A549 (cell line): Measurements from ENCODE around the gene IL9. TPM values are rescaled to one million over a fixed set of nuclear protein-coding genes. Genes with fewer than 3 reads are reported as not detected.

Experiments
- ATAC-seq, 2 experiments: fragments of 200-7000 bp in 1 of 2; fragments of >200 bp in 1 of 2; cut with Nextera tagmentation in 1 of 2; cut with Tn5 transposase in 1 of 2; 3 replicates each; pipeline versions ENCODE4 v1.8.0 to v1.9.1; 2018 to 2020; ENCODE audit warnings: mild to moderate bottlenecking in 1 of 2, moderate library complexity in 1 of 2
- CTCF ChIA-PET: fragments of 300-600 bp; sonication (Branson Sonifier 250); formaldehyde crosslinking; extraction: SDS; loops from one replicate; lab custom pipeline; 2021; ENCODE audit warnings: antibody characterized with exemption, inconsistent platforms; lab: Yijun Ruan, JAX
- POLR2A ChIA-PET: fragments of 350-600 bp; formaldehyde crosslinking; extraction: SDS; loops from one replicate; lab custom pipeline; 2021; ENCODE audit warnings: antibody characterized with exemption, inconsistent platforms; lab: Yijun Ruan, JAX
- DNase-seq, 2 experiments: peaks; one replicate each; pipeline versions ENCODE4 v3.0.0 to v3.0.0-alpha.2; 2011 to 2016; ENCODE audit warnings: low read depth in 1 of 2, low spot score in 1 of 2
- FAIRE-seq: peaks from 2 replicates; lab custom pipeline; 2011; peaks lifted over from hg19 to GRCh38; lab: Jason Lieb, UNC
- H3K27ac ChIP-seq, 2 experiments: fragments of >200 bp; sonication (Bioruptor Twin); formaldehyde crosslinking; 3 replicates each; pipeline ENCODE4 v1.5.1; 2016 to 2017
- H3K4me1 ChIP-seq: fragments of >200 bp; sonication (Bioruptor Twin); formaldehyde crosslinking; 3 replicates; pipeline ENCODE4 v1.6.1; 2016
- H3K4me2 ChIP-seq: fragments of >200 bp; sonication (Bioruptor Twin); formaldehyde crosslinking; 3 replicates; pipeline ENCODE4 v1.6.1; 2016
- H3K4me3 ChIP-seq: fragments of >200 bp; sonication (Bioruptor Twin); formaldehyde crosslinking; 3 replicates; pipeline ENCODE4 v1.5.1; 2016
- H3K9me3 ChIP-seq: fragments of >200 bp; sonication (Bioruptor Twin); formaldehyde crosslinking; 3 replicates; pipeline ENCODE4 v1.6.1; 2016
- BHLHE40 ChIP-seq: IDR thresholded peaks from 2 replicates; pipeline ENCODE4 v1.6.1; 2012; ENCODE audit warnings: low read depth, low read length, inconsistent platforms
- CHD2 ChIP-seq: fragments of 150-350 bp; IDR thresholded peaks from 2 replicates; pipeline ENCODE4 v1.6.1; 2014; ENCODE audit warnings: low read length; ENCODE audit not compliant: partially characterized antibody
- EHMT2 ChIP-seq: fragments of 200-600 bp; sonication (generic); IDR thresholded peaks from 2 replicates; pipeline ENCODE4 v1.6.1; 2016; ENCODE audit warnings: antibody characterized with exemption, low read depth, mild to moderate bottlenecking, moderate library complexity
- FOSB ChIP-seq: fragments of 250-450 bp; sonication (Bioruptor Pico); IDR thresholded peaks from 2 replicates; pipeline ENCODE4 v1.5.0; 2020; ENCODE audit warnings: mild to moderate bottlenecking, moderate library complexity
- HOXB5 ChIP-seq: fragments of 250-450 bp; sonication (Bioruptor Pico); IDR thresholded peaks from 2 replicates; pipeline ENCODE4 v1.5.0; 2020; ENCODE audit warnings: mild to moderate bottlenecking, moderate library complexity
- KDM5A ChIP-seq: fragments of 200-600 bp; sonication (generic); IDR thresholded peaks from 2 replicates; pipeline ENCODE4 v1.6.1; 2016; ENCODE audit warnings: antibody characterized with exemption, mild to moderate bottlenecking
- POLR2AphosphoS2 ChIP-seq: conservative IDR thresholded peaks from 2 replicates; pipeline ENCODE4 v1.6.1; 2012; ENCODE audit warnings: low read length, improper control_type of control experiment, inconsistent platforms
- RCOR1 ChIP-seq: fragments of 150-350 bp; IDR thresholded peaks from 2 replicates; pipeline ENCODE4 v1.6.1; 2014; ENCODE audit warnings: antibody characterized with exemption, low read length, low read depth
- WGBS: methylation state at CpG from one replicate; pipeline ENCODE4 v1.1.6; 2017; ENCODE audit errors: missing lambda C conversion rate; 5-methylcytosine and 5-hydroxymethylcytosine counted together
- polyA plus RNA-seq, 4 experiments: library from polyadenylated mRNA; depleted of rRNA in 3 of 4; stranded (reverse); fragments of >200 nt; fragmentation: RNase III in 1 of 4; extraction: RNeasy Plus Mini Kit Qiagen cat#74134 plus additional on column Dnase treatment in 1 of 4; gene quantifications; 2 replicates in 3 of 4; 3 replicates in 1 of 4; pipeline ENCODE4 v1.2.3, GENCODE V29; 2011 to 2017
- TF ChIP-seq, protein P1 (sequence below): fragments of 450-650 bp; IDR thresholded peaks from 2 replicates; pipeline ENCODE4 v1.6.1; 2014; ENCODE audit warnings: antibody characterized with exemption
- TF ChIP-seq, protein P2 (sequence below): fragments of 200-600 bp; sonication (generic); IDR thresholded peaks from 2 replicates; pipeline ENCODE4 v1.6.1; 2016; ENCODE audit warnings: antibody characterized with exemption, mild to moderate bottlenecking, moderate library complexity
- TF ChIP-seq, protein P3 (sequence below): fragments of 250-450 bp; sonication (Bioruptor Pico); IDR thresholded peaks from 2 replicates; pipeline ENCODE4 v1.5.0; 2021; ENCODE audit warnings: mild to moderate bottlenecking, moderate library complexity, borderline replicate concordance
- TF ChIP-seq, protein P4 (sequence below): fragments of 150-350 bp; IDR thresholded peaks from 2 replicates; pipeline ENCODE4 v1.6.1; 2014; ENCODE audit warnings: low read depth, mild to moderate bottlenecking, low read length
- TF ChIP-seq, protein P5 (sequence below): IDR thresholded peaks from 2 replicates; pipeline ENCODE4 v1.6.1; 2012
- TF ChIP-seq, protein P6 (sequence below): IDR thresholded peaks from 2 replicates; pipeline ENCODE4 v1.6.1; 2012; ENCODE audit warnings: low read depth, borderline replicate concordance
- TF ChIP-seq, protein P7 (sequence below): fragments of >200 bp; sonication (Bioruptor Twin); formaldehyde crosslinking; IDR thresholded peaks from 3 replicates; pipeline ENCODE4 v1.6.1; 2016

The IL9 gene
- polyA plus RNA-seq, 2 of the 4 experiments (the other 2 are of a cell fraction) = not detected

DNA sequence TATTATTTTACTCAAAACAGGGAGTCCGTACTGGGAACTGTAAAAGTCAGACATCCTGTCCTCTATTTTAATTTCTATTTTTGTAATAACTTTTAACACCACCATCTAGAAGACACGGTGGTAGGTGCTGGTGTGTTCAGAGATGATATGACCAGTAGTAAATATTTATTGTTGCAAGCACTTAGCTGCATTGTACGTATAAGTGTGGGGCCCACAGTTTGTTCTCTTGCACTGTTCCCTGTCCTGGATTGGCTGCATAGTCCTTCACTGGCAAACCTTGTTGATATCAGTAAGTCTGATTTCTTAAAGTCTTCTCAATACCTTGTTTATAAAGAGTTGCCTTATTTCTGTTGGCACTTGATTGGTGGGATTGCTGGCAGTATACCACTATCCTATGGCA is 24.6 kb upstream of the IL9 start (continued):
- TF ChIP-seq, protein P1, sequence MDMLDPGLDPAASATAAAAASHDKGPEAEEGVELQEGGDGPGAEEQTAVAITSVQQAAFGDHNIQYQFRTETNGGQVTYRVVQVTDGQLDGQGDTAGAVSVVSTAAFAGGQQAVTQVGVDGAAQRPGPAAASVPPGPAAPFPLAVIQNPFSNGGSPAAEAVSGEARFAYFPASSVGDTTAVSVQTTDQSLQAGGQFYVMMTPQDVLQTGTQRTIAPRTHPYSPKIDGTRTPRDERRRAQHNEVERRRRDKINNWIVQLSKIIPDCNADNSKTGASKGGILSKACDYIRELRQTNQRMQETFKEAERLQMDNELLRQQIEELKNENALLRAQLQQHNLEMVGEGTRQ = no peak
- TF ChIP-seq, protein P2, sequence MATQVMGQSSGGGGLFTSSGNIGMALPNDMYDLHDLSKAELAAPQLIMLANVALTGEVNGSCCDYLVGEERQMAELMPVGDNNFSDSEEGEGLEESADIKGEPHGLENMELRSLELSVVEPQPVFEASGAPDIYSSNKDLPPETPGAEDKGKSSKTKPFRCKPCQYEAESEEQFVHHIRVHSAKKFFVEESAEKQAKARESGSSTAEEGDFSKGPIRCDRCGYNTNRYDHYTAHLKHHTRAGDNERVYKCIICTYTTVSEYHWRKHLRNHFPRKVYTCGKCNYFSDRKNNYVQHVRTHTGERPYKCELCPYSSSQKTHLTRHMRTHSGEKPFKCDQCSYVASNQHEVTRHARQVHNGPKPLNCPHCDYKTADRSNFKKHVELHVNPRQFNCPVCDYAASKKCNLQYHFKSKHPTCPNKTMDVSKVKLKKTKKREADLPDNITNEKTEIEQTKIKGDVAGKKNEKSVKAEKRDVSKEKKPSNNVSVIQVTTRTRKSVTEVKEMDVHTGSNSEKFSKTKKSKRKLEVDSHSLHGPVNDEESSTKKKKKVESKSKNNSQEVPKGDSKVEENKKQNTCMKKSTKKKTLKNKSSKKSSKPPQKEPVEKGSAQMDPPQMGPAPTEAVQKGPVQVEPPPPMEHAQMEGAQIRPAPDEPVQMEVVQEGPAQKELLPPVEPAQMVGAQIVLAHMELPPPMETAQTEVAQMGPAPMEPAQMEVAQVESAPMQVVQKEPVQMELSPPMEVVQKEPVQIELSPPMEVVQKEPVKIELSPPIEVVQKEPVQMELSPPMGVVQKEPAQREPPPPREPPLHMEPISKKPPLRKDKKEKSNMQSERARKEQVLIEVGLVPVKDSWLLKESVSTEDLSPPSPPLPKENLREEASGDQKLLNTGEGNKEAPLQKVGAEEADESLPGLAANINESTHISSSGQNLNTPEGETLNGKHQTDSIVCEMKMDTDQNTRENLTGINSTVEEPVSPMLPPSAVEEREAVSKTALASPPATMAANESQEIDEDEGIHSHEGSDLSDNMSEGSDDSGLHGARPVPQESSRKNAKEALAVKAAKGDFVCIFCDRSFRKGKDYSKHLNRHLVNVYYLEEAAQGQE = no peak
- no peak for TF ChIP-seq FOSB (CRISPR knock-in tag)

DNA sequence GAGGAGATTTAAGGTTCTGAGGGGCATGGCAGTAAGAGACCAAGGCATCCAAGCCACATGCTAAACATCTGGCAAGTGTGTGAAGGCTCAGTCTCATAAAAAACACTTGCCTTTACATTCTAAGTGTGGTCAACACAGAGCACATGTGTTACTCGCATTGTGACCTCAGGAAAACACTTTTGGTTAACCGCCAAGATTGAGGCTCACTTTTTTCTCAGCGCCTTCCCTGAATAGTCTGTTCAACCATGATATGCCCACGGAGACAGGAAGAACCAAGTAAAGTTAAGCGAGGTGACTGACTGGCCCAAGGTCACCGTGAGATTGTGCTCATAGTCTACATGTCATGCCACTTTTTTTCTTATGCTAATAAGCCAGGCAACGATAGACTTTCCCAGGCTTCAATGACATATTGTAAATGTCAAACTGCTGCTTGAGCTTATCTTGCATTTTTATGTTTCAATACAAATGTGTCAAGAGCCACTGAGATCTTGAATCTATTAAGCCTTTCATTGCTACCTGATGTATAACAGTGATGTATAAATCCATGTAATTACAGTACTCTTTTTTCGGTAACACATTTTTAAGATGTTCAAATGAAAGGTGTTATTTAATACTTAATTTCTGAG is 21.1 kb upstream of the IL9 start:
- WGBS = 58% methylated on average over 8 of the region's 8 CpGs
- Histone ChIP-seq H3K27ac (no peak overlapping the region), H3K9me3 (no peaks in the 10 kb centered on the region), H3K4me2 (no peak overlapping the region), H3K4me1 (peaks cover 6% of the 10 kb centered on the region; the same call in 2 of the 3 replicates), H3K4me3 (no peak overlapping the region)
- DNase-seq (no peak), FAIRE-seq (peak; percentile 56), ATAC-seq (no peak)
- POLR2A ChIA-PET = no interaction called here
- TF ChIP-seq, protein P3, sequence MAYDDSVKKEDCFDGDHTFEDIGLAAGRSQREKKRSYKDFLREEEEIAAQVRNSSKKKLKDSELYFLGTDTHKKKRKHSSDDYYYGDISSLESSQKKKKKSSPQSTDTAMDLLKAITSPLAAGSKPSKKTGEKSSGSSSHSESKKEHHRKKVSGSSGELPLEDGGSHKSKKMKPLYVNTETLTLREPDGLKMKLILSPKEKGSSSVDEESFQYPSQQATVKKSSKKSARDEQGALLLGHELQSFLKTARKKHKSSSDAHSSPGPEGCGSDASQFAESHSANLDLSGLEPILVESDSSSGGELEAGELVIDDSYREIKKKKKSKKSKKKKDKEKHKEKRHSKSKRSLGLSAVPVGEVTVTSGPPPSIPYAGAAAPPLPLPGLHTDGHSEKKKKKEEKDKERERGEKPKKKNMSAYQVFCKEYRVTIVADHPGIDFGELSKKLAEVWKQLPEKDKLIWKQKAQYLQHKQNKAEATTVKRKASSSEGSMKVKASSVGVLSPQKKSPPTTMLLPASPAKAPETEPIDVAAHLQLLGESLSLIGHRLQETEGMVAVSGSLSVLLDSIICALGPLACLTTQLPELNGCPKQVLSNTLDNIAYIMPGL = no peak
- no peak for TF ChIP-seq BHLHE40
- TF ChIP-seq POLR2AphosphoS2 = no peak
- TF ChIP-seq HOXB5 (CRISPR knock-in tag) = no peak
- TF ChIP-seq, protein P4, sequence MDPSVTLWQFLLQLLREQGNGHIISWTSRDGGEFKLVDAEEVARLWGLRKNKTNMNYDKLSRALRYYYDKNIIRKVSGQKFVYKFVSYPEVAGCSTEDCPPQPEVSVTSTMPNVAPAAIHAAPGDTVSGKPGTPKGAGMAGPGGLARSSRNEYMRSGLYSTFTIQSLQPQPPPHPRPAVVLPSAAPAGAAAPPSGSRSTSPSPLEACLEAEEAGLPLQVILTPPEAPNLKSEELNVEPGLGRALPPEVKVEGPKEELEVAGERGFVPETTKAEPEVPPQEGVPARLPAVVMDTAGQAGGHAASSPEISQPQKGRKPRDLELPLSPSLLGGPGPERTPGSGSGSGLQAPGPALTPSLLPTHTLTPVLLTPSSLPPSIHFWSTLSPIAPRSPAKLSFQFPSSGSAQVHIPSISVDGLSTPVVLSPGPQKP = no peak
- TF ChIP-seq RCOR1 = no peak
- CTCF ChIA-PET = interaction anchor here (0.9 to 2.2 kb wide), 3 partner anchors 10 to 258 kb away, joined by 4 to 7 read pairs (median 5); no protein-coding TSS in a partner anchor

DNA sequence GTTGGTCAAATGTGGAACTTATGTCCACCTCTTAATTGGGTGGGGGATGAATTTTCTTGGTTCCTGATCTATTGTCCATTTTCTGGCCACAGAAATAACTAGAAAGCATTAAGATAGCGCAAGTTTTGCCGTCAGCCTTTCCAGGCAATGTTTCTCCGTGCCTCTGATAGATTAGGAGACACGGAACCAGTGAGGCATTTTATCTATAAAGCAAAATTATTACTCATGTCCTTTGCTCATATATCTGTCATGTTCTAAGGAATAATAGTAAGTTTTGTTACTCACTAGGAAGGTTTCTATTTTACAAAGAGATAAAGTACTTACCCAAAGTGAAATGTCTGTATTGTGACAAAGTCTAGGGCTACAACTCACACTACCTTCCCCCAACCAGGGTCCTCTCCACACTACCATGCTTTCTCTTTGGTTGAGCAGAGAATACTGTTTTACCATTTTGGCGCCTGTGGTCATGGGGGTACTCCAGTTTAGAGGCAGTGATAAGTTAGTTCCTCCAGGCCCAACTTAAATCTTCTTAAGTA is 19.9 kb upstream of the IL9 start:
- DNase-seq = no peak
- H3K4me3 ChIP-seq = no peak overlapping the region
- TF ChIP-seq, protein P5, sequence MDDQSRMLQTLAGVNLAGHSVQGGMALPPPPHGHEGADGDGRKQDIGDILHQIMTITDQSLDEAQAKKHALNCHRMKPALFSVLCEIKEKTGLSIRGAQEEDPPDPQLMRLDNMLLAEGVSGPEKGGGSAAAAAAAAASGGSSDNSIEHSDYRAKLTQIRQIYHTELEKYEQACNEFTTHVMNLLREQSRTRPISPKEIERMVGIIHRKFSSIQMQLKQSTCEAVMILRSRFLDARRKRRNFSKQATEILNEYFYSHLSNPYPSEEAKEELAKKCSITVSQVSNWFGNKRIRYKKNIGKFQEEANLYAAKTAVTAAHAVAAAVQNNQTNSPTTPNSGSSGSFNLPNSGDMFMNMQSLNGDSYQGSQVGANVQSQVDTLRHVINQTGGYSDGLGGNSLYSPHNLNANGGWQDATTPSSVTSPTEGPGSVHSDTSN = no peak
- TF ChIP-seq, protein P3 = no peak
- TF ChIP-seq POLR2AphosphoS2 (no peak), KDM5A (no peak), CHD2 (no peak), EHMT2 (no peak)
- TF ChIP-seq, protein P6, sequence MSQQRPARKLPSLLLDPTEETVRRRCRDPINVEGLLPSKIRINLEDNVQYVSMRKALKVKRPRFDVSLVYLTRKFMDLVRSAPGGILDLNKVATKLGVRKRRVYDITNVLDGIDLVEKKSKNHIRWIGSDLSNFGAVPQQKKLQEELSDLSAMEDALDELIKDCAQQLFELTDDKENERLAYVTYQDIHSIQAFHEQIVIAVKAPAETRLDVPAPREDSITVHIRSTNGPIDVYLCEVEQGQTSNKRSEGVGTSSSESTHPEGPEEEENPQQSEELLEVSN = no peak
- TF ChIP-seq, protein P7, sequence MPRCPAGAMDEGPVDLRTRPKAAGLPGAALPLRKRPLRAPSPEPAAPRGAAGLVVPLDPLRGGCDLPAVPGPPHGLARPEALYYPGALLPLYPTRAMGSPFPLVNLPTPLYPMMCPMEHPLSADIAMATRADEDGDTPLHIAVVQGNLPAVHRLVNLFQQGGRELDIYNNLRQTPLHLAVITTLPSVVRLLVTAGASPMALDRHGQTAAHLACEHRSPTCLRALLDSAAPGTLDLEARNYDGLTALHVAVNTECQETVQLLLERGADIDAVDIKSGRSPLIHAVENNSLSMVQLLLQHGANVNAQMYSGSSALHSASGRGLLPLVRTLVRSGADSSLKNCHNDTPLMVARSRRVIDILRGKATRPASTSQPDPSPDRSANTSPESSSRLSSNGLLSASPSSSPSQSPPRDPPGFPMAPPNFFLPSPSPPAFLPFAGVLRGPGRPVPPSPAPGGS = no peak

More for the DNA sequence above, 19.9 kb upstream of the IL9 start:
- ChIA-PET CTCF (interaction anchor here (0.9 to 2.2 kb wide), 3 partner anchors 14 to 259 kb away, joined by 3 to 7 read pairs (median 4); no protein-coding TSS in a partner anchor), POLR2A (no interaction called here)
- no peaks in the 10 kb centered on the region for H3K9me3 ChIP-seq
- ATAC-seq (no peak), FAIRE-seq (no peak)
- 79% methylated on average over 5 of the region's 5 CpGs for WGBS
- H3K27ac ChIP-seq = no peak overlapping the region
- H3K4me2 ChIP-seq = no peak overlapping the region
- no peaks in the 10 kb centered on the region for H3K4me1 ChIP-seq
